GM18505 (cell line): Measurements from ENCODE around the gene PRPS1.
"Not testable (repeated sequence)": the region's sequence is repeated elsewhere in the genome, so short reads cannot be mapped to it uniquely, and the experiment has no call there.

Experiments used
- ATAC-seq: cut with Tn5 transposase; IDR thresholded peaks from one replicate; pipeline ENCODE4 v1.9.1; 2021; ENCODE audit not compliant: unreplicated experiment
- POLR2A ChIP-seq: IDR thresholded peaks from 4 replicates; pipeline ENCODE4 v1.6.1; 2011; ENCODE audit warnings: borderline replicate concordance; ENCODE audit not compliant: insufficient read depth, insufficient read length; ENCODE audit errors: extremely low read depth

PRPS1 gene

DNA sequence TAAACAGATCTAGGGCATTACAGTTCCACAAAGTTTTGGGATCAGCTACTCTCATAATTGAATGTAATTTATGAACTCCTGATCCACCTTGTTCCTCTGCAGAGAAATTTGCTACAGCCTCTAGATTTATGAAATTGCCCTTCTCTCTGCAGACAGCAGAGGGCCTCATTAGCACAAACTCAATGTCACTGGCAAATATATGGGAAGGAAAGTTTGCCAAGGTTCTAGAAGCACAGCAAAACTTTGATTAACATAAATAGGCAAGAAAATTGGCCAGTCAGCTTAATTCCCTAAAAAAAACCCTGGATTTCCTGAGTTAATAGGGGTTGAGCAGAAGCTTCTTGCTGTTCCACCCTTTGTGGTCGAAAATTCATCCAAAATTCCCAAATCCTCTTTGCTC lies 31.5 kb downstream of the PRPS1 start:
- no peak for TF ChIP-seq POLR2A
- no peak for ATAC-seq

DNA sequence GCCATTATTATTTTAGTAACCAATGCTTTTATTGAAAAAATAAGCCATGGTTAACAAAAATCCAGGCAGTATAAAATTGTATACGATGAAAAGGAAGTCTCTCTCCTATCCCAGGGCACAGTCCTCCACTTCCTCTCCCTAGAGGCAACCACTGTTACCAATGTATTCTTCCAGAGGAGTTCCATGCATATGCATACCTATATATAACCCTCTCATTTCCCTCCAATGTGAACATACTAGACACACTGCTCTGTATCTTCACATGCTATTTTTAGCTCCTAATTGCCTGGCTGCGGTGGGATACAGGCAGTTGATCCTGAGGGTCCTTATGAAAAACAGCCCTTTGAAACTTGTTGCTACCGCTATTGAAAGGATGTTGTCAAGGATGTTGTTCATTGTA lies 33.8 kb downstream of the PRPS1 start:
- ATAC-seq: no peak

GRCh38 chrX:107662824-107663223 lies 34.5 kb downstream of the PRPS1 start:
- no peak for ATAC-seq
- TF ChIP-seq POLR2A: no peak

More for the DNA sequence above, 33.8 kb downstream of the PRPS1 start:
- TF ChIP-seq POLR2A: no peak

DNA sequence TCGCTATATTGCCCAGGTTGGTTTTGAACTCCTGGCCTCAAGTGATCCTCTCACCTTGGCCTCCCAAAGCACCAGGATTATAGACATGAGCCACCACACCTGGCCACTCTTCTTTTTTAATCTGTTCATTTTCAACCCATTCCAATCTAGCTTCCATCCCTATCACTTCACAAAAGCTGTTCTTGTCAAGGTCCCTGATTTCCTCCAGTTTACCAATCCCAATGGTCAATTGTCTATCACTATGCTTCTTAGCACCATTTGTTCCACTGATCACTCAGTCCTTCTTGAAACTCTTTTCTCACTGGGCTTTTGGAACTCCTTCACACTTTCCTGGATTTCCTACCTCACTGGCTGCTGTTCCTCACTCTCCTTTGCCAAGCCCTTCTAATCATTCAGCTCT lies 38.6 kb downstream of the PRPS1 start:
- TF ChIP-seq POLR2A: no peak
- no peak for ATAC-seq

GRCh38 chrX:107667426-107667825 lies 39.1 kb downstream of the PRPS1 start:
- no peak for ATAC-seq
- TF ChIP-seq POLR2A: no peak

DNA sequence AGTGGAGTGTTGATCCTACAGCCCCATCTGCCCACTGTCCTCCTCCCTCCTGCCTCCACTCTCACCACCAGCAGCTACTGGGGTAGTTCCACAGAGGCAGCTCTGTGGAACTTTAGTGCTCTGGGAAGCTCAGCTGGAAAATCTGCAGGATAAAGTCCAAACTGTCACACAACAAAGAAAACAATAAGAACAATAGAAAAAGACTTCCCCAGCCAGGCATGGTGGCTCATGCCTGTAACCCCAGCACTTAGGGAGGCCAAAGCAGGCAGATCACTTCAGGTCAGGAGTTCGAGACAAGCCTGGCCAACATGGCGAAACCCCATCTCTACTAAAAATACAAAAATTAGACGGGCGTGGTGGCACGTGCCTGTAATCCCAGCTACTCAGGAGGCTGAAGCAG lies 40.4 kb downstream of the PRPS1 start:
- ATAC-seq: not testable (repeated sequence)

DNA sequence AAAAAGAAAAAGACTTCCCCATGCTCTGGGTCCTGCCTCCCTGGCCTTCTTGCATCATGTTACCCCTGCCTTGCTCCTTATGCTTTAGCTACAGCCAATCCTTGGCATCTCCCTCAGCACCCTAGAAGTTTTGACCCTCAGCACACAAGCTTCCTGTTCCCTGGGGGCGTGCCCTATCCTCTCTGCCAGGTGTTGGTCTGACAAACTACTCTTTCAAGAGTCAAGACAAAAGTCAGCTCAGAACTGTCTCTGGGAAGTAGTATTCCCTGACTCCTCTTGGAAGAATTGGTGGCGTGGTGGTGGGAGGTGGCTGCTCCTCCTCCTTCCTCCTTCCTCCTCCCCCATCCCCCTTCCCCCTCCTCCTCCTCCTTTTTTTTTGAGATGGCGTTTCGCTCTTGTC lies 41.0 kb downstream of the PRPS1 start:
- TF ChIP-seq POLR2A: no peak

DNA sequence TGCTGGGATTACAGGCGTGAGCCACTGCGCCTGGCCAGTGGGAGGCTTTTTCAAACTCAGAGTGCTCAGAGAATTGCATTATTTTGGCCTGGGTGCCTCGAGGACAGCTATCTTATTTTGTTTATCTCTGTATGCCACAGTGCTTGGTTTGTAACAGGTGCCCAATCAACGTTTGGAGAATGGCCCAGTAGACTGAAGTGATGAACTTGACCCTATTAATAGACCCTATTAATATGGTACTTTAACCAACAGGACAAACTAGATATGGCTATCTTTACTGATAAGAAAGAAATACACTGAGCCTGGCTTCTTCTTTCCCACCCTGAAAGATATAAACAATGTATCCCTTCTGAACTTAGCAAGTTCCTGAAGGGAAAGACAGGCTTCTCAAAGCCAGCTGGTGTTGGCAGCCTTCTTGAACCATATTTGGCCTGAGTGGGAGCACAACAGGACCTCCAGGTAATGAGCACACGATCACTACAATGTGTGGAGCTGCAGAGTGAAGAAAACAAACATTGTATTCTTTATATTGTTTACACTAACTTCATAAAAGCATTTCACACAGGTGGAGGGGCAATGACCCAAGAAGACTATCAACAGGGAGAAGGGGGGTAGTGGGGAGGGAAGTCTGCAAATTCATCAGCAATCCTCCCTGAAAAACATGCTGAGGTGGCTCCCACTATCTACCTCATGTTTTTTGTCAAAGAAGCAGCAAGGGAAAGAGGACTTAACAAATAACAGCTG lies 41.7 kb downstream of the PRPS1 start:
- no peak for TF ChIP-seq POLR2A
- ATAC-seq: no peak

More for the DNA sequence above, 41.0 kb downstream of the PRPS1 start:
- ATAC-seq: no peak

GRCh38 chrX:107671256-107671655 lies 42.9 kb downstream of the PRPS1 start:
- not testable (repeated sequence) for ATAC-seq

DNA sequence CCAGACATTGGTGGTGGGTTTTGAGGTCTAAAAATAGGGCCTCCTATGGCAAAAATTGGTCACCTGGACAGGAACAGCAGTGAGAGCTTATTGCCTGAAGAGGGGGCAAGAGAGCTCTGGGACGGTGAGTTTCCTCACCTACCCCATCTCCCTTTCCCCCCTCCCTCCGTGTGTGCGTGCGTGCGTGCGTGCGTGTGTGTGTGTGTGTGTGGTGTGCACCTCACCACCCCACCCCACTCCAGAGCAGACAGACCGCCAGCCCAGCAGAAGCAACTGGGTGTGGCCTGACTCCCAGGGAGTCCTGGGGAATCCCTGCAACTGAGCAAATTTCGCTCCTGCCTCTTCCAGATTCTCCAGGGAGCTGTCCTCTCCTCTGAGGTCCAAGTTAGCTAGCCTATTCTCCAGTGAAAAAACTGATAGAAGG lies 44.7 kb downstream of the PRPS1 start:
- TF ChIP-seq POLR2A: no peak
- ATAC-seq: peak; percentile 21

GRCh38 chrX:107673431-107673830 lies 45.1 kb downstream of the PRPS1 start:
- TF ChIP-seq POLR2A: no peak
- ATAC-seq: peak; percentile 0

- ATAC-seq: peak; percentile 89
- TF ChIP-seq POLR2A: no peak
Observed at GRCh38 chrX:107673933-107674479, 45.7 kb downstream of the PRPS1 start.

DNA sequence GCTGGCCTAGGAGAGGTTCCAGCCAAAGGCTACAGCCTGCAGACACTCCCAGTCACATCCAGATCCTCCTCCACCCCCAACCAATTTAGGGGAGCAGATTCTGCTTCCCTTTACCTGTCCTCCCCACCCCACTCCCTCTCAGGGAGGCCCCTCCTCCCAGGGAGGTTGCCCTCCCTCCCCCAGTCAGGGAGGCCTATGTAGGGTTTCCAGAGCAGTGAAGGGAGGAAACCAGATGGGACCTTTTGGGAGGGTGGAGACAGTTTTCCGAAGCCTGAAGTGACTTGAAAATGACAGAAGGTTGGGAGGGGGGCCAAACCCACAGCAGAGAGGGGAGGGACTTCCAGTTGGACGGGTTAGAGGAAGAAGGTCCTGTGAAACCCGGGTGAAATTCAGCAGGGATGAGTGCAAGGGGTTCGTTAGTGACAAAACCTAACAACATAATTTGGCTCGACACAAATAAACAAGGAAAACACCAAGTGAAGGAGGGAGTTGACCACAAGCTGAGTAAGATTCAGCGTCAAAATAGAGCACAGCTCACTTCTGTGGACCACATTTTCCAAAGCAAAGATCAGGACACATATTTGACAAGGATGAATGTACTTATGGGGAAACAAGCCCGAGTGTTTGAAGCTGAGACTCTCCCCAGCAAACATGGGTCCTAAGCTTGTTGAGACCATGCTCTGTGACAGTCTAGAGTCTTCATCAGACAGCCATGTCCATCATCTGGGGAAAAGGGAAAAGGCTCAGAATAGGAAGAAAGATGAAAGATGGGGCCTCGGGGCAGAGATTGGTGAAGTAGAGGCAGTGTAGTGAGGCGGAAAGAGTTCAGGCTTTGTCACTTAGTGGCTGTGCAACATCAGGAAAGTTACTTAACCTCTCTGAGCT lies 46.4 kb downstream of the PRPS1 start:
- peak; percentile 18 for ATAC-seq
- no peak for TF ChIP-seq POLR2A

DNA sequence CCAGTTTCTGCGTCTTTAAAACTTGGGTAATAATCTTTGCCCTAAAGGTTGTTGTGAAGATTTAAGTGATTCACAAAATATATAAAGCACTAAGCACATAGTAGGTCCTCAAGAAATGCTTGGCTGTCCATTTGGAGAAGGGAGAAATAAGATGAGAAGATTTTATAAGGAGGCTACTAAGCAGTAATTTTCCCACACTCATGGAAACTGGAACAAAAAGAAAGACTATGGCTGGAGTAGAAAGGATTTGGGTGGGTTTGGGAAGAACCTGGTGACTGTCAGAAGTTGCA lies 47.0 kb downstream of the PRPS1 start:
- ATAC-seq: no peak
- no peak for TF ChIP-seq POLR2A
